K562 (cell line): ENCODE results near the gene YPEL1. TPM values are rescaled to one million over a fixed set of nuclear protein-coding genes. Genes with fewer than 3 reads are reported as not detected.
A peak's percentile ranks its signal among the peaks of the same experiment; 100 is the strongest.

Source experiments
- HDAC8 ChIP-seq: fragments of 450-650 bp; IDR thresholded peaks from 2 replicates; pipeline ENCODE4 v1.6.1; 2016; ENCODE audit warnings: mild to moderate bottlenecking, missing genetic modification characterization, moderate library complexity, missing compliant biosample characterization
- ID3 ChIP-seq, 2 experiments: fragments of 250-450 bp in 1 of 2; fragments of 450-650 bp in 1 of 2; sonication (Bioruptor Pico) in 1 of 2; IDR thresholded peaks; 2 replicates each; pipeline versions ENCODE4 v1.6.1 to v1.8.0; 2016 to 2021; ENCODE audit warnings: mild to moderate bottlenecking in 2 of 2, moderate library complexity in 2 of 2, missing compliant biosample characterization in 1 of 2, missing genetic modification characterization in 1 of 2
- ZHX1 ChIP-seq: fragments of 150-350 bp; conservative IDR thresholded peaks from 2 replicates; pipeline ENCODE4 v1.6.1; 2014; ENCODE audit warnings: low read length
- polyA plus RNA-seq, 8 experiments: library from polyadenylated mRNA; depleted of rRNA in 4 of 8; stranded (reverse) in 5 of 8; unstranded in 3 of 8; fragments of >200 nt; fragmentation: Nextera tagmentation in 2 of 8; fragmentation: Illumina TruSeq in 1 of 8; extraction: Ambion mirVana in 2 of 8; extraction: Trizol in 1 of 8; gene quantifications; 2 replicates each; pipeline versions ENCODE4 v1.2.1 to v1.2.3, GENCODE V29; 2011 to 2014; ENCODE audit warnings: inconsistent platforms in 1 of 8, missing spikeins in 1 of 8
- total RNA-seq, 7 experiments: library from RNA; depleted of rRNA in 6 of 7; stranded (reverse); fragments of >200 nt in 6 of 7; fragmentation: Illumina TruSeq in 2 of 7; extraction: Trizol in 2 of 7; gene quantifications; 2 replicates each; pipeline versions ENCODE4 v1.2.1 to v1.2.3, GENCODE V29; 2011 to 2021; ENCODE audit warnings: low replicate concordance in 1 of 7
- TF ChIP-seq, protein P1 (sequence below): fragments of 150-350 bp; IDR thresholded peaks from 2 replicates; pipeline ENCODE4 v1.6.1; 2014; ENCODE audit warnings: low read depth, mild to moderate bottlenecking, low read length, borderline replicate concordance

The YPEL1 gene
- total and polyA plus RNA-seq, 9 of the 15 experiments (the other 6 are each of a cell fraction or from before 2014, with no cell fraction given) = 0.07 to 2.2 (median 0.46) TPM

DNA sequence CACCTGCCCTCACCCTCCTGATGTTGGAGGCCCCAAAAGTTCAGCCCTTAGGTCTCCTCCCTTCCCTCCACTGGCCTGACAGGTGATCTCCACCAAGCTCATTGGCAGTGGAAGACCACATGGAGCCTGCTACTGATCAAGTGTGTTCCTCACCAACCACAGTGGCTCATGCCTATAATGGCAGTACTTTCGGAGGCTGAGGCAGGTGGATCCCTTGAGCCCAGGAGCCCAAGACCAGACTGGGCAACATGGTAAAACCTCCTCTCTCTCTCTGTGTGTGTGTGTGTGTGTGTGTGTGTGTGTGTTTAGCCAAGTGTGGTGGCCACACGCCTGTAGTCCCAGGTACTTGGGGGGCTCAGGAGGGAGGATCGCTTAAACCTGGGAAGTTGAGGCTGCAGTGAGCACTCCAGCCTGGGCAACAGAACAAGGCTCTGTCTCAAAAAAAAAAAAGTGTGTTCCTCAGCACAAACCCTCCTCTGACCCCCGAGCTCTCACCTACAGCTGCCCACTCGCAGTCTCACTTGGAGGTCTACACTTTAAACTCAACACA, 4.3 kb upstream of the YPEL1 start (continued):
- no peak for TF ChIP-seq ZHX1
- TF ChIP-seq, protein P1, sequence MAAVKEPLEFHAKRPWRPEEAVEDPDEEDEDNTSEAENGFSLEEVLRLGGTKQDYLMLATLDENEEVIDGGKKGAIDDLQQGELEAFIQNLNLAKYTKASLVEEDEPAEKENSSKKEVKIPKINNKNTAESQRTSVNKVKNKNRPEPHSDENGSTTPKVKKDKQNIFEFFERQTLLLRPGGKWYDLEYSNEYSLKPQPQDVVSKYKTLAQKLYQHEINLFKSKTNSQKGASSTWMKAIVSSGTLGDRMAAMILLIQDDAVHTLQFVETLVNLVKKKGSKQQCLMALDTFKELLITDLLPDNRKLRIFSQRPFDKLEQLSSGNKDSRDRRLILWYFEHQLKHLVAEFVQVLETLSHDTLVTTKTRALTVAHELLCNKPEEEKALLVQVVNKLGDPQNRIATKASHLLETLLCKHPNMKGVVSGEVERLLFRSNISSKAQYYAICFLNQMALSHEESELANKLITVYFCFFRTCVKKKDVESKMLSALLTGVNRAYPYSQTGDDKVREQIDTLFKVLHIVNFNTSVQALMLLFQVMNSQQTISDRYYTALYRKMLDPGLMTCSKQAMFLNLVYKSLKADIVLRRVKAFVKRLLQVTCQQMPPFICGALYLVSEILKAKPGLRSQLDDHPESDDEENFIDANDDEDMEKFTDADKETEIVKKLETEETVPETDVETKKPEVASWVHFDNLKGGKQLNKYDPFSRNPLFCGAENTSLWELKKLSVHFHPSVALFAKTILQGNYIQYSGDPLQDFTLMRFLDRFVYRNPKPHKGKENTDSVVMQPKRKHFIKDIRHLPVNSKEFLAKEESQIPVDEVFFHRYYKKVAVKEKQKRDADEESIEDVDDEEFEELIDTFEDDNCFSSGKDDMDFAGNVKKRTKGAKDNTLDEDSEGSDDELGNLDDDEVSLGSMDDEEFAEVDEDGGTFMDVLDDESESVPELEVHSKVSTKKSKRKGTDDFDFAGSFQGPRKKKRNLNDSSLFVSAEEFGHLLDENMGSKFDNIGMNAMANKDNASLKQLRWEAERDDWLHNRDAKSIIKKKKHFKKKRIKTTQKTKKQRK = 0 out of 2 replicates have a peak, but pooled peaks have one; percentile 4
- TF ChIP-seq ID3 (CRISPR knock-in tag; IDR thresholded peaks at IDR 0.05) = no peak
- 0 out of 2 replicates have a peak, but pooled peaks have one; percentile 32 for TF ChIP-seq ID3 (tag; IDR thresholded peaks at IDR 0.05)
- peak; percentile 57; the same call in 1 of the 2 replicates for TF ChIP-seq HDAC8 (tag)
